IgD-negative memory B cell (primary cell): ENCODE data around the gene SIGLEC11. TPM values are rescaled to one million over a fixed set of nuclear protein-coding genes. Genes with fewer than 3 reads are reported as not detected.
"Not testable (repeated sequence)": the region's sequence is repeated elsewhere in the genome, so short reads cannot be mapped to it uniquely, and the experiment has no call there.

Experiments
- H3K27ac Mint-ChIP-seq, 3 donors: one replicate each; pipeline ENCODE4 v1.8.0; 2020 to 2022; ENCODE audit warnings: mild to moderate bottlenecking in 3 of 3, mixed read lengths in 3 of 3, moderate library complexity in 1 of 3
- H3K27me3 Mint-ChIP-seq: one replicate; pipeline ENCODE4 v1.8.0; 2021; ENCODE audit warnings: mixed read lengths
- H3K36me3 Mint-ChIP-seq: one replicate; pipeline ENCODE4 v1.8.0; 2020; ENCODE audit warnings: mild to moderate bottlenecking, mixed read lengths
- H3K4me1 Mint-ChIP-seq, 3 donors: one replicate each; pipeline ENCODE4 v1.8.0; 2020 to 2022; ENCODE audit warnings: mixed read lengths in 3 of 3, mild to moderate bottlenecking in 1 of 3
- H3K4me3 Mint-ChIP-seq, 4 donors: one replicate each; pipeline ENCODE4 v1.8.0; 2020 to 2022; ENCODE audit warnings: mild to moderate bottlenecking in 4 of 4, mixed read lengths in 4 of 4, moderate library complexity in 3 of 4
- H3K9me3 Mint-ChIP-seq, 3 donors: one replicate each; pipeline ENCODE4 v1.8.0; 2020 to 2021; ENCODE audit warnings: mixed read lengths in 3 of 3, mild to moderate bottlenecking in 1 of 3
- polyA plus RNA-seq: library from polyadenylated mRNA; unstranded; fragments of 300-500 nt; fragmentation: Illumina TruSeq; gene quantifications from one replicate; pipeline ENCODE4 v1.2.3, GENCODE V29; 2021

SIGLEC11 gene
- polyA plus RNA-seq, 1 donor from 2014 or later, result not detected

GRCh38 chr19:49969355-49969754 is 8.4 kb upstream of the SIGLEC11 start:
- not testable (repeated sequence) for H3K36me3 Mint-ChIP-seq, H3K4me1 Mint-ChIP-seq, H3K4me3 Mint-ChIP-seq, H3K27ac Mint-ChIP-seq, H3K9me3 Mint-ChIP-seq, H3K27me3 Mint-ChIP-seq

GRCh38 chr19:49968279-49968922 is 7.4 kb upstream of the SIGLEC11 start:
- Mint-ChIP-seq H3K9me3 (peaks cover 0 to 3% (median 2%) of the 10 kb centered on the region in 3 donors), H3K27ac (no peak overlapping the region), H3K27me3 (peaks cover 6% of the 10 kb centered on the region), H3K4me3 (peak overlapping the region in 1 of 4 donors; percentile 57), H3K4me1 (peaks cover 0 to 8% (median 5%) of the 10 kb centered on the region in 3 donors), H3K36me3 (no peaks in the 10 kb centered on the region)

- not testable (repeated sequence) for H3K4me1 Mint-ChIP-seq, H3K27me3 Mint-ChIP-seq, H3K36me3 Mint-ChIP-seq, H3K4me3 Mint-ChIP-seq, H3K27ac Mint-ChIP-seq, H3K9me3 Mint-ChIP-seq
Measured at GRCh38 chr19:49959892-49960291, 1.1 kb downstream of the SIGLEC11 start.

GRCh38 chr19:49958596-49958995 is 2.4 kb downstream of the SIGLEC11 start:
- not testable (repeated sequence) for H3K4me1 Mint-ChIP-seq, H3K36me3 Mint-ChIP-seq, H3K27me3 Mint-ChIP-seq, H3K9me3 Mint-ChIP-seq, H3K4me3 Mint-ChIP-seq, H3K27ac Mint-ChIP-seq

GRCh38 chr19:49958144-49958543 is 2.8 kb downstream of the SIGLEC11 start:
- not testable (repeated sequence) for H3K9me3 Mint-ChIP-seq

GRCh38 chr19:49957262-49957915 is 3.6 kb downstream of the SIGLEC11 start:
- Mint-ChIP-seq H3K9me3 (peaks cover 0 to 2% (median 2%) of the 10 kb centered on the region in 3 donors), H3K4me3 (no peak overlapping the region), H3K4me1 (peaks cover 8 to 14% (median 12%) of the 10 kb centered on the region in 3 donors), H3K36me3 (no peaks in the 10 kb centered on the region), H3K27me3 (peaks cover 13% of the 10 kb centered on the region), H3K27ac (no peak overlapping the region)

More at GRCh38 chr19:49958144-49958543, 2.8 kb downstream of the SIGLEC11 start:
- not testable (repeated sequence) for H3K36me3 Mint-ChIP-seq, H3K4me3 Mint-ChIP-seq, H3K27ac Mint-ChIP-seq
- Mint-ChIP-seq H3K27me3 (peaks cover 12% of the 10 kb centered on the region), H3K4me1 (peaks cover 8 to 14% (median 12%) of the 10 kb centered on the region in 3 donors)

GRCh38 chr19:49956115-49956495 is 4.9 kb downstream of the SIGLEC11 start:
- Mint-ChIP-seq H3K4me1 (peaks cover 8 to 16% (median 12%) of the 10 kb centered on the region in 3 donors), H3K27me3 (peaks cover 13% of the 10 kb centered on the region), H3K4me3 (no peak overlapping the region), H3K9me3 (peaks cover 0 to under 1% (median 0%) of the 10 kb centered on the region in 3 donors), H3K36me3 (no peaks in the 10 kb centered on the region), H3K27ac (no peak overlapping the region)

- no peak overlapping the region for H3K27ac Mint-ChIP-seq
- peaks cover 8 to 16% (median 12%) of the 10 kb centered on the region in 3 donors for H3K4me1 Mint-ChIP-seq
- H3K27me3 Mint-ChIP-seq, result peaks cover 13% of the 10 kb centered on the region
- H3K36me3 Mint-ChIP-seq, result no peaks in the 10 kb centered on the region
- no peak overlapping the region for H3K4me3 Mint-ChIP-seq
- no peaks in the 10 kb centered on the region for H3K9me3 Mint-ChIP-seq
Measured at GRCh38 chr19:49954933-49955332, 6.0 kb downstream of the SIGLEC11 start.

GRCh38 chr19:49954092-49954829 is 6.7 kb downstream of the SIGLEC11 start:
- Mint-ChIP-seq H3K27ac (no peak overlapping the region), H3K36me3 (no peaks in the 10 kb centered on the region), H3K9me3 (no peaks in the 10 kb centered on the region), H3K4me1 (peaks cover 8 to 16% (median 12%) of the 10 kb centered on the region in 3 donors), H3K4me3 (peak overlapping the region in 2 of 4 donors; percentile 25 to 38), H3K27me3 (peaks cover 18% of the 10 kb centered on the region)

GRCh38 chr19:49953416-49953815 is 7.6 kb downstream of the SIGLEC11 start:
- Mint-ChIP-seq H3K27ac (no peak overlapping the region), H3K4me3 (no peak overlapping the region), H3K27me3 (peaks cover 23% of the 10 kb centered on the region), H3K4me1 (peaks cover 8 to 16% (median 12%) of the 10 kb centered on the region in 3 donors), H3K9me3 (no peaks in the 10 kb centered on the region), H3K36me3 (no peaks in the 10 kb centered on the region)

- Mint-ChIP-seq H3K9me3 (no peaks in the 10 kb centered on the region), H3K4me3 (no peak overlapping the region), H3K27me3 (peaks cover 23% of the 10 kb centered on the region), H3K27ac (no peak overlapping the region), H3K4me1 (peaks cover 8 to 16% (median 12%) of the 10 kb centered on the region in 3 donors), H3K36me3 (no peaks in the 10 kb centered on the region)
Measured at GRCh38 chr19:49952906-49953305, 8.1 kb downstream of the SIGLEC11 start.

GRCh38 chr19:49952479-49952836 is 8.5 kb downstream of the SIGLEC11 start:
- Mint-ChIP-seq H3K27ac (no peak overlapping the region), H3K4me1 (peaks cover 8 to 16% (median 12%) of the 10 kb centered on the region in 3 donors), H3K27me3 (peaks cover 23% of the 10 kb centered on the region), H3K4me3 (no peak overlapping the region), H3K36me3 (no peaks in the 10 kb centered on the region), H3K9me3 (no peaks in the 10 kb centered on the region)

GRCh38 chr19:49951806-49952478 is 9.0 kb downstream of the SIGLEC11 start:
- Mint-ChIP-seq H3K27me3 (peaks cover 23% of the 10 kb centered on the region), H3K36me3 (no peaks in the 10 kb centered on the region), H3K4me3 (no peak overlapping the region), H3K4me1 (peaks cover 8 to 16% (median 12%) of the 10 kb centered on the region in 3 donors), H3K27ac (no peak overlapping the region), H3K9me3 (no peaks in the 10 kb centered on the region)

- Mint-ChIP-seq H3K4me3 (no peak overlapping the region), H3K9me3 (no peaks in the 10 kb centered on the region), H3K36me3 (no peaks in the 10 kb centered on the region), H3K27me3 (peaks cover 26% of the 10 kb centered on the region), H3K27ac (no peak overlapping the region), H3K4me1 (peaks cover 8 to 16% (median 12%) of the 10 kb centered on the region in 3 donors)
Measured at GRCh38 chr19:49950956-49951526, 9.9 kb downstream of the SIGLEC11 start.

- no peak overlapping the region for H3K27ac Mint-ChIP-seq
- H3K27me3 Mint-ChIP-seq, result peaks cover 25% of the 10 kb centered on the region
- no peak overlapping the region for H3K4me3 Mint-ChIP-seq
- H3K4me1 Mint-ChIP-seq, result peaks cover 8 to 16% (median 12%) of the 10 kb centered on the region in 3 donors
- peaks cover 0 to 1% (median 0%) of the 10 kb centered on the region in 3 donors for H3K9me3 Mint-ChIP-seq
- no peaks in the 10 kb centered on the region for H3K36me3 Mint-ChIP-seq
Measured at GRCh38 chr19:49950590-49950948, 10.4 kb downstream of the SIGLEC11 start.
